Mucosa of rectum (tissue), 2 donors: ENCODE measurements around the gene CKAP5.

Source experiments
- H3K27ac ChIP-seq, 2 donors: one replicate each; pipeline ENCODE4 v1.7.0; 2013; ENCODE audit warnings: inconsistent platforms in 2 of 2, low read depth in 2 of 2, low read length in 2 of 2
- H3K27me3 ChIP-seq, 2 donors: one replicate each; pipeline ENCODE4 v1.7.0; 2013; ENCODE audit warnings: low read length in 2 of 2; ENCODE audit not compliant: control insufficient read depth in 2 of 2, insufficient read depth in 2 of 2
- H3K36me3 ChIP-seq, 2 donors: one replicate each; pipeline ENCODE4 v1.7.0; 2013; ENCODE audit warnings: low read length in 2 of 2; ENCODE audit not compliant: control insufficient read depth in 2 of 2, insufficient read depth in 2 of 2
- H3K4me1 ChIP-seq, 2 donors: one replicate each; pipeline ENCODE4 v1.7.0; 2013; ENCODE audit warnings: low read length in 2 of 2, mild to moderate bottlenecking in 1 of 2; ENCODE audit not compliant: control insufficient read depth in 2 of 2, insufficient read depth in 2 of 2
- H3K4me3 ChIP-seq, 2 donors: one replicate each; pipeline ENCODE4 v1.7.0; 2013; ENCODE audit warnings: low read length in 2 of 2
- H3K9ac ChIP-seq, 2 donors: one replicate each; pipeline ENCODE4 v1.7.0; 2013; ENCODE audit warnings: low read length in 2 of 2, low read depth in 1 of 2, mild to moderate bottlenecking in 1 of 2
- H3K9me3 ChIP-seq, 2 donors: one replicate each; pipeline ENCODE4 v1.7.0; 2013; ENCODE audit warnings: low read length in 2 of 2; ENCODE audit not compliant: control insufficient read depth in 2 of 2
- donor health status: healthy.
- donor health status: Normal muscosa, but diverticular disease.

CKAP5 gene

GRCh38 chr11:46836870-46837269, 9.2 kb downstream of the CKAP5 start:
- Histone ChIP-seq H3K4me1 (no peaks in the 10 kb centered on the region), H3K36me3 (no peaks in the 10 kb centered on the region), H3K4me3 (no peak overlapping the region), H3K9me3 (no peaks in the 10 kb centered on the region), H3K27me3 (no peaks in the 10 kb centered on the region), H3K27ac (no peak overlapping the region), H3K9ac (no peak overlapping the region)

GRCh38 chr11:46836431-46836830, 9.6 kb downstream of the CKAP5 start:
- no peaks in the 10 kb centered on the region for H3K4me1 ChIP-seq
- no peaks in the 10 kb centered on the region for H3K36me3 ChIP-seq
- no peak overlapping the region for H3K4me3 ChIP-seq
- H3K9me3 ChIP-seq, result no peaks in the 10 kb centered on the region
- no peak overlapping the region for H3K27ac ChIP-seq
- no peak overlapping the region for H3K9ac ChIP-seq
- H3K27me3 ChIP-seq, result no peaks in the 10 kb centered on the region

- no peak overlapping the region for H3K27ac ChIP-seq
- no peak overlapping the region for H3K4me3 ChIP-seq
- H3K36me3 ChIP-seq, result no peaks in the 10 kb centered on the region
- H3K4me1 ChIP-seq, result no peaks in the 10 kb centered on the region
- no peaks in the 10 kb centered on the region for H3K9me3 ChIP-seq
- no peak overlapping the region for H3K9ac ChIP-seq
- no peaks in the 10 kb centered on the region for H3K27me3 ChIP-seq
These were observed 10.2 kb downstream of the CKAP5 start for GRCh38 chr11:46835897-46836296.

GRCh38 chr11:46834821-46835220, 11.3 kb downstream of the CKAP5 start:
- no peak overlapping the region for H3K27ac ChIP-seq

GRCh38 chr11:46832511-46833214, 13.4 kb downstream of the CKAP5 start:
- H3K27ac ChIP-seq, result no peak overlapping the region
- no peaks in the 10 kb centered on the region for H3K9me3 ChIP-seq
- no peaks in the 10 kb centered on the region for H3K36me3 ChIP-seq
- no peak overlapping the region for H3K9ac ChIP-seq
- H3K4me3 ChIP-seq, result no peak overlapping the region
- H3K27me3 ChIP-seq, result no peaks in the 10 kb centered on the region
- no peaks in the 10 kb centered on the region for H3K4me1 ChIP-seq

More at GRCh38 chr11:46834821-46835220, 11.3 kb downstream of the CKAP5 start:
- Histone ChIP-seq H3K9me3 (no peaks in the 10 kb centered on the region), H3K4me1 (no peaks in the 10 kb centered on the region), H3K27me3 (no peaks in the 10 kb centered on the region), H3K9ac (no peak overlapping the region), H3K4me3 (no peak overlapping the region), H3K36me3 (no peaks in the 10 kb centered on the region)

- Histone ChIP-seq H3K9ac (no peak overlapping the region), H3K9me3 (no peaks in the 10 kb centered on the region), H3K27ac (no peak overlapping the region), H3K36me3 (no peaks in the 10 kb centered on the region), H3K27me3 (no peaks in the 10 kb centered on the region), H3K4me3 (no peak overlapping the region), H3K4me1 (peaks cover 7 to 8% of the 10 kb centered on the region in 2 donors)
These were observed 18.1 kb downstream of the CKAP5 start for GRCh38 chr11:46827995-46828394.

- H3K27me3 ChIP-seq, result no peaks in the 10 kb centered on the region
- H3K9ac ChIP-seq, result peak overlapping the region; percentile 34 to 61
- peaks cover 7 to 8% of the 10 kb centered on the region in 2 donors for H3K4me1 ChIP-seq
- H3K4me3 ChIP-seq, result peak overlapping the region; percentile 60 to 79
- no peaks in the 10 kb centered on the region for H3K36me3 ChIP-seq
- peak overlapping the region in 1 of 2 donors; percentile 19 for H3K27ac ChIP-seq
- H3K9me3 ChIP-seq, result no peaks in the 10 kb centered on the region
These were observed 19.6 kb downstream of the CKAP5 start for GRCh38 chr11:46826310-46827044.

GRCh38 chr11:46808799-46809431, 37.2 kb downstream of the CKAP5 start:
- Histone ChIP-seq H3K4me3 (no peak overlapping the region), H3K27ac (no peak overlapping the region), H3K36me3 (peaks cover 17 to 23% of the 10 kb centered on the region in 2 donors), H3K9ac (no peak overlapping the region), H3K27me3 (no peaks in the 10 kb centered on the region), H3K4me1 (no peaks in the 10 kb centered on the region), H3K9me3 (no peaks in the 10 kb centered on the region)

- no peak overlapping the region for H3K27ac ChIP-seq
- peaks cover 32 to 38% of the 10 kb centered on the region in 2 donors for H3K36me3 ChIP-seq
- H3K9ac ChIP-seq, result no peak overlapping the region
- no peaks in the 10 kb centered on the region for H3K27me3 ChIP-seq
- H3K9me3 ChIP-seq, result no peaks in the 10 kb centered on the region
- no peak overlapping the region for H3K4me3 ChIP-seq
- H3K4me1 ChIP-seq, result no peaks in the 10 kb centered on the region
These were observed 44.2 kb downstream of the CKAP5 start for GRCh38 chr11:46801694-46802470.
